Esophagus squamous epithelium (tissue), 4 donors: ENCODE results near the gene PPP2R5A.

ENCODE experiments used
- CTCF ChIP-seq, 6 experiments: fragments of 450-650 bp in 4 of 6; fragments of 200-600 bp in 2 of 6; sonication (generic) in 2 of 6; IDR thresholded peaks; one replicate each; pipeline ENCODE4 v1.5.1; 2016 to 2019; ENCODE audit warnings: antibody characterized with exemption in 6 of 6, mild to moderate bottlenecking in 4 of 6, moderate library complexity in 4 of 6
- POLR2A ChIP-seq, 4 donors: fragments of 450-650 bp; IDR thresholded peaks; one replicate each; pipeline ENCODE4 v1.6.1; 2017; ENCODE audit warnings: antibody characterized with exemption in 4 of 4, mild to moderate bottlenecking in 4 of 4, moderate library complexity in 3 of 4

- no peak for TF ChIP-seq POLR2A (IDR thresholded peaks at IDR 0.05)
- TF ChIP-seq CTCF (IDR thresholded peaks at IDR 0.05), result no peak
These were observed 17.7 kb downstream of the PPP2R5A start for GRCh38 chr1:212302745-212303383.
